DND-41 (cell line): Measurements from ENCODE around the gene TMEM134.

Experiments
- ATAC-seq: fragments of 200-7000 bp; cut with Tn5 transposase; 3 replicates; pipeline ENCODE4 v1.9.1; 2021; ENCODE audit warnings: low read depth; ENCODE audit not compliant: insufficient read depth
- DNase-seq: peaks from one replicate; pipeline ENCODE4 v3.0.0-alpha.2; 2020
- H2AFZ ChIP-seq: 2 replicates; pipeline ENCODE4 v1.6.0; 2012; ENCODE audit warnings: low read depth, low read length
- H3K27ac ChIP-seq: 2 replicates; pipeline ENCODE4 v1.5.1; 2012; ENCODE audit warnings: low read length, inconsistent platforms
- H3K27me3 ChIP-seq: fragments of 200-600 bp; sonication (generic); 2 replicates; pipeline ENCODE4 v1.6.0; 2012; ENCODE audit warnings: low read length, mild to moderate bottlenecking, inconsistent platforms; ENCODE audit not compliant: insufficient read depth, poor library complexity
- H3K36me3 ChIP-seq: 2 replicates; pipeline ENCODE4 v1.5.1; 2012; ENCODE audit warnings: low read length, inconsistent platforms; ENCODE audit not compliant: insufficient read depth
- H3K4me1 ChIP-seq: 2 replicates; pipeline ENCODE4 v1.5.1; 2012; ENCODE audit warnings: mild to moderate bottlenecking, low read length; ENCODE audit not compliant: insufficient read depth
- H3K4me2 ChIP-seq: 2 replicates; pipeline ENCODE4 v1.6.0; 2012; ENCODE audit warnings: mild to moderate bottlenecking, moderate library complexity, low read length, inconsistent platforms; ENCODE audit not compliant: insufficient read depth
- H3K4me3 ChIP-seq, 2 experiments: fragments of 200-600 bp in 1 of 2; shearing (Covaris generic) in 1 of 2; 2 replicates each; pipeline ENCODE4 v1.5.1; 2012 to 2016; ENCODE audit warnings: inconsistent platforms in 2 of 2, low read length in 2 of 2, mild to moderate bottlenecking in 2 of 2, low read depth in 1 of 2, moderate library complexity in 1 of 2
- H3K79me2 ChIP-seq: 2 replicates; pipeline ENCODE4 v1.6.0; 2012; ENCODE audit warnings: low read length, inconsistent platforms; ENCODE audit not compliant: insufficient read depth
- H3K9ac ChIP-seq: 2 replicates; pipeline ENCODE4 v1.6.0; 2012; ENCODE audit warnings: low read depth, mild to moderate bottlenecking, inconsistent platforms, low read length, moderate library complexity
- H3K9me3 ChIP-seq: 2 replicates; pipeline ENCODE4 v1.5.1; 2012; ENCODE audit warnings: low read length, moderate library complexity, mild to moderate bottlenecking, inconsistent platforms; ENCODE audit not compliant: insufficient read depth, severe bottlenecking
- H4K20me1 ChIP-seq: 2 replicates; pipeline ENCODE4 v1.6.0; 2012; ENCODE audit warnings: low read length; ENCODE audit not compliant: insufficient read depth
- EZH2 ChIP-seq: IDR thresholded peaks from 3 replicates; pipeline ENCODE4 v1.6.1; 2012; ENCODE audit warnings: borderline replicate concordance, low read depth, mild to moderate bottlenecking, moderate library complexity, low read length, inconsistent platforms; ENCODE audit not compliant: severe bottlenecking
- TF ChIP-seq, protein P1 (sequence below): IDR thresholded peaks from 2 replicates; pipeline ENCODE4 v1.5.1; 2012; ENCODE audit warnings: borderline replicate concordance, low read length, moderate library complexity, mild to moderate bottlenecking; ENCODE audit not compliant: poor library complexity, severe bottlenecking; ENCODE audit errors: extremely low read depth

The TMEM134 gene, protein sequence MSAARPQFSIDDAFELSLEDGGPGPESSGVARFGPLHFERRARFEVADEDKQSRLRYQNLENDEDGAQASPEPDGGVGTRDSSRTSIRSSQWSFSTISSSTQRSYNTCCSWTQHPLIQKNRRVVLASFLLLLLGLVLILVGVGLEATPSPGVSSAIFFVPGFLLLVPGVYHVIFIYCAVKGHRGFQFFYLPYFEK

GRCh38 chr11:67468759-67469507 is at the start of gene TMEM134:
Gene TMEM134, minus strand, starts transcription at chr11:67469251. Its CDS starts 59 bp downstream, at chr11:67469192.
- H3K4me2 ChIP-seq: peak within 1 kb of the TSS; percentile 98
- peak; percentile 80 for ATAC-seq
- peaks cover 50% of the 10 kb centered on the region for H3K4me1 ChIP-seq
- H3K4me3 ChIP-seq: peak within 1 kb of the TSS; percentile 60 to 90
- DNase-seq: peak; percentile 93
- H4K20me1 ChIP-seq: no peaks in the 10 kb centered on the region
- H3K79me2 ChIP-seq: peaks cover 36% of the 10 kb centered on the region
- H3K9me3 ChIP-seq: no peaks in the 10 kb centered on the region
- TF ChIP-seq, protein P1, sequence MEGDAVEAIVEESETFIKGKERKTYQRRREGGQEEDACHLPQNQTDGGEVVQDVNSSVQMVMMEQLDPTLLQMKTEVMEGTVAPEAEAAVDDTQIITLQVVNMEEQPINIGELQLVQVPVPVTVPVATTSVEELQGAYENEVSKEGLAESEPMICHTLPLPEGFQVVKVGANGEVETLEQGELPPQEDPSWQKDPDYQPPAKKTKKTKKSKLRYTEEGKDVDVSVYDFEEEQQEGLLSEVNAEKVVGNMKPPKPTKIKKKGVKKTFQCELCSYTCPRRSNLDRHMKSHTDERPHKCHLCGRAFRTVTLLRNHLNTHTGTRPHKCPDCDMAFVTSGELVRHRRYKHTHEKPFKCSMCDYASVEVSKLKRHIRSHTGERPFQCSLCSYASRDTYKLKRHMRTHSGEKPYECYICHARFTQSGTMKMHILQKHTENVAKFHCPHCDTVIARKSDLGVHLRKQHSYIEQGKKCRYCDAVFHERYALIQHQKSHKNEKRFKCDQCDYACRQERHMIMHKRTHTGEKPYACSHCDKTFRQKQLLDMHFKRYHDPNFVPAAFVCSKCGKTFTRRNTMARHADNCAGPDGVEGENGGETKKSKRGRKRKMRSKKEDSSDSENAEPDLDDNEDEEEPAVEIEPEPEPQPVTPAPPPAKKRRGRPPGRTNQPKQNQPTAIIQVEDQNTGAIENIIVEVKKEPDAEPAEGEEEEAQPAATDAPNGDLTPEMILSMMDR: peak; percentile 77
- TF ChIP-seq EZH2: no peak
- peak within 1 kb of the TSS; percentile 95 for H3K9ac ChIP-seq
- peaks cover 12% of the 10 kb centered on the region; the same call in 1 of the 2 replicates for H3K36me3 ChIP-seq
- H3K27me3 ChIP-seq: no peaks in the 10 kb centered on the region
- H3K27ac ChIP-seq: peak within 1 kb of the TSS; percentile 87
- H2AFZ ChIP-seq: peak within 1 kb of the TSS; percentile 74

GRCh38 chr11:67517784-67518552 is 48.9 kb upstream of the TMEM134 start:
- Histone ChIP-seq H3K27ac (no peak overlapping the region), H3K9ac (no peak overlapping the region), H2AFZ (no peak overlapping the region), H3K4me1 (no peaks in the 10 kb centered on the region), H3K4me2 (no peak overlapping the region), H3K79me2 (no peaks in the 10 kb centered on the region), H3K27me3 (no peaks in the 10 kb centered on the region), H3K9me3 (no peaks in the 10 kb centered on the region), H3K4me3 (no peak overlapping the region), H3K36me3 (no peaks in the 10 kb centered on the region), H4K20me1 (no peaks in the 10 kb centered on the region)
- no peak for DNase-seq
- TF ChIP-seq, protein P1: no peak
- TF ChIP-seq EZH2: no peak
- no peak for ATAC-seq

GRCh38 chr11:67516806-67517205 is 47.8 kb upstream of the TMEM134 start:
- H3K4me2 ChIP-seq: no peak overlapping the region
- no peaks in the 10 kb centered on the region for H3K36me3 ChIP-seq
- no peak overlapping the region for H3K9ac ChIP-seq
- H3K4me1 ChIP-seq: no peaks in the 10 kb centered on the region
- no peaks in the 10 kb centered on the region for H3K27me3 ChIP-seq
- TF ChIP-seq, protein P1: no peak
- TF ChIP-seq EZH2: no peak
- no peaks in the 10 kb centered on the region for H3K9me3 ChIP-seq
- ATAC-seq: no peak
- no peaks in the 10 kb centered on the region for H4K20me1 ChIP-seq
- no peak overlapping the region for H3K4me3 ChIP-seq
- DNase-seq: no peak
- H2AFZ ChIP-seq: no peak overlapping the region
- H3K79me2 ChIP-seq: no peaks in the 10 kb centered on the region
- H3K27ac ChIP-seq: no peak overlapping the region
